Right ventricle myocardium inferior (tissue), 1 donor: Measurements from ENCODE around the gene CHIC2. TPM values are rescaled to one million over a fixed set of nuclear protein-coding genes. Genes with fewer than 3 reads are reported as not detected.
"Not testable (repeated sequence)": the region's sequence is repeated elsewhere in the genome, so short reads cannot be mapped to it uniquely, and the experiment has no call there.

Source experiments
- ATAC-seq: fragments of 200-7000 bp; cut with Tn5 transposase; one replicate; pipeline ENCODE4 v1.9.1; 2020; ENCODE audit warnings: mild to moderate bottlenecking, moderate library complexity
- DNase-seq: peaks from one replicate; pipeline ENCODE4 v3.0.0; 2021; ENCODE audit errors: missing footprints
- intact Hi-C: fragments of 100-400 bp; cut with DNase I; formaldehyde crosslinking; loops from one replicate; pipeline ENCODE4 v1.11.0; 2022
- total RNA-seq: library from RNA; stranded (reverse); fragmentation: NEBNext Ultra II Directional; extraction: Animal tissue kit (Norgen Biotek cat#: 25700); gene quantifications from one replicate; pipeline ENCODE4 v1.2.1, GENCODE V29; 2021
- donor health status: DM: no; HTN: yes; CAD: no; lungs with severe emphysema.

Gene CHIC2
- total RNA-seq, 1 donor from 2014 or later: 10.1 TPM

- DNase-seq (no peak), ATAC-seq (no peak)
- intact Hi-C loops: no loop called here
These were observed 1.1 kb upstream of the CHIC2 start for GRCh38 chr4:54065282-54066087.

- DNase-seq (peak; percentile 73), ATAC-seq (peak; percentile 30)
- intact Hi-C loops: loop anchor here (5.0 kb wide), 1 partner anchor 148 kb away; no protein-coding TSS in a partner anchor
These were observed 578 bp downstream of the CHIC2 start for GRCh38 chr4:54063737-54064316.

GRCh38 chr4:54063229-54063628 lies 1.2 kb downstream of the CHIC2 start:
- intact Hi-C loops: loop anchor here (5.0 kb wide), 1 partner anchor 149 kb away; no protein-coding TSS in a partner anchor
- ATAC-seq: no peak
- DNase-seq: no peak

GRCh38 chr4:54062392-54062791 lies 2.0 kb downstream of the CHIC2 start:
- no peak for DNase-seq
- no peak for ATAC-seq
- intact Hi-C loops: loop anchor here (5.0 kb wide), 1 partner anchor 150 kb away; no protein-coding TSS in a partner anchor

- DNase-seq (no peak), ATAC-seq (no peak)
- intact Hi-C loops: loop anchor here (5.0 kb wide), 1 partner anchor 150 kb away; no protein-coding TSS in a partner anchor
These were observed 2.5 kb downstream of the CHIC2 start for GRCh38 chr4:54061873-54062272.

GRCh38 chr4:54061067-54061466 lies 3.3 kb downstream of the CHIC2 start:
- DNase-seq (no peak), ATAC-seq (no peak)
- intact Hi-C loops: loop anchor here (5.0 kb wide), 1 partner anchor 151 kb away; no protein-coding TSS in a partner anchor

- intact Hi-C loops: loop anchor here (5.0 kb wide), 1 partner anchor 152 kb away; no protein-coding TSS in a partner anchor
- ATAC-seq (no peak), DNase-seq (no peak)
These were observed 4.3 kb downstream of the CHIC2 start for GRCh38 chr4:54060116-54060515.

- DNase-seq (no peak), ATAC-seq (no peak)
- intact Hi-C loops: no loop called here
These were observed 6.2 kb downstream of the CHIC2 start for GRCh38 chr4:54058171-54058570.

- no peak for ATAC-seq
- intact Hi-C loops: no loop called here
- no peak for DNase-seq
These were observed 8.0 kb downstream of the CHIC2 start for GRCh38 chr4:54056360-54056759.

- ATAC-seq (no peak), DNase-seq (no peak)
- intact Hi-C loops: no loop called here
These were observed 8.9 kb downstream of the CHIC2 start for GRCh38 chr4:54055494-54055893.

- DNase-seq (no peak), ATAC-seq (no peak)
- intact Hi-C loops: no loop called here
These were observed 9.9 kb downstream of the CHIC2 start for GRCh38 chr4:54054501-54054900.

- intact Hi-C loops, ATAC-seq: not testable (repeated sequence)
- peak; percentile 68 for DNase-seq
These were observed 11.1 kb downstream of the CHIC2 start for GRCh38 chr4:54053322-54053721.

GRCh38 chr4:54050214-54050904 lies 14.0 kb downstream of the CHIC2 start:
- intact Hi-C loops: no loop called here
- no peak for ATAC-seq

GRCh38 chr4:54043630-54044029 lies 20.8 kb downstream of the CHIC2 start:
- DNase-seq, ATAC-seq, intact Hi-C loops: not testable (repeated sequence)

More at GRCh38 chr4:54050214-54050904, 14.0 kb downstream of the CHIC2 start:
- DNase-seq: no peak

- DNase-seq (no peak), ATAC-seq (no peak)
- intact Hi-C loops: no loop called here
These were observed 22.5 kb downstream of the CHIC2 start for GRCh38 chr4:54041933-54042332.

GRCh38 chr4:54041100-54041499 lies 23.3 kb downstream of the CHIC2 start:
- DNase-seq (no peak), ATAC-seq (no peak)
- intact Hi-C loops: no loop called here

- DNase-seq (no peak), ATAC-seq (no peak)
- intact Hi-C loops: no loop called here
These were observed 26.3 kb downstream of the CHIC2 start for GRCh38 chr4:54038056-54038455.

GRCh38 chr4:54036184-54036583 lies 28.2 kb downstream of the CHIC2 start:
- no peak for DNase-seq
- no peak for ATAC-seq
- intact Hi-C loops: no loop called here

GRCh38 chr4:54032558-54033135 lies 31.8 kb downstream of the CHIC2 start:
- intact Hi-C loops: no loop called here
- ATAC-seq (no peak), DNase-seq (no peak)
